ENCODE data around the gene KRT79. TPM values are rescaled to one million over a fixed set of nuclear protein-coding genes. Genes with fewer than 3 reads are reported as not detected.

KRT79 gene
- total and polyA plus RNA-seq, 9 of the 15 experiments (the other 6 are each of a cell fraction or from before 2014, with no cell fraction given): 0.03 to 2.3 (median 0.23) TPM; not detected in 2

- Histone ChIP-seq H3K27me3 (ENCODE audit: control insufficient read depth in 2 of 2, insufficient read depth in 2 of 2, low read length in 2 of 2) (peaks cover 20 to 67% of the 10 kb centered on the region in 2 experiments; a peak in 4 of 5 replicates), H3K4me1 (replicated peaks in 1 of 2; ENCODE audit: control insufficient read depth in 2 of 2, insufficient read depth in 2 of 2, low read length in 2 of 2) (no peaks in the 10 kb centered on the region), H3K9ac (ENCODE audit: insufficient read depth in 1 of 2, low read depth in 2 of 2, low read length in 2 of 2) (no peak within 1 kb of the TSS), H3K9me3 (replicated peaks; ENCODE audit: control insufficient read depth, insufficient read depth, low read depth, low read length) (no peaks in the 10 kb centered on the region), H4K20me1 (replicated peaks; ENCODE audit: control insufficient read depth, insufficient read depth, low read length) (peaks cover 6% of the 10 kb centered on the region; the same call in 1 of the 2 replicates), H3K4me2 (ENCODE audit: insufficient read depth, low read length) (no peak within 1 kb of the TSS), H3K4me3 (no peak within 1 kb of the TSS), H3K36me3 (ENCODE audit: control insufficient read depth, insufficient read depth, low read length) (no peaks in the 10 kb centered on the region), H3K9me1 (ENCODE audit: control insufficient read depth, insufficient read depth, low read length) (no peaks in the 10 kb centered on the region), H3K79me2 (ENCODE audit: control insufficient read depth, insufficient read depth, low read length) (no peaks in the 10 kb centered on the region), H3K27ac (ENCODE audit: extremely low read depth, low read depth, low read length) (no peak within 1 kb of the TSS), H2AFZ (ENCODE audit: low read depth, low read length) (no peak within 1 kb of the TSS)
- FAIRE-seq (no peak), DNase-seq (ENCODE audit: extremely low read depth in 1 of 4, low spot score in 3 of 4) (no peak), ATAC-seq (no peak)
- POLR2A ChIA-PET: interaction anchor here (0.6 kb wide), 1 partner anchor 537 kb away, joined by 3 read pairs; no protein-coding TSS in a partner anchor
- in situ Hi-C loops (cut with MboI) (no loop called here), intact Hi-C loops (cut with micrococcal nuclease) (no loop called here)
- TF ChIP-seq POLR3A (IDR thresholded peaks at IDR 0.05; ENCODE audit: borderline replicate concordance, extremely low read depth, insufficient read depth, insufficient read length) (no peak), SMAD3 (CRISPR knock-in tag; conservative IDR thresholded peaks at IDR 0.05) (no peak), ZNF583 (CRISPR knock-in tag; IDR thresholded peaks at IDR 0.05) (no peak), CAMTA2 (CRISPR knock-in tag; conservative IDR thresholded peaks at IDR 0.05) (no peak), AFF4 (CRISPR knock-in tag; IDR thresholded peaks at IDR 0.05) (no peak), ZNF239 (CRISPR knock-in tag; IDR thresholded peaks at IDR 0.05) (no peak), ILK (tag; IDR thresholded peaks at IDR 0.05; ENCODE audit: borderline replicate concordance, low read depth) (no peak), ZNF785 (CRISPR knock-in tag; IDR thresholded peaks at IDR 0.05) (no peak), KAT2B (IDR thresholded peaks at IDR 0.05; ENCODE audit: low read depth, low read length) (no peak), ELF2 (CRISPR knock-in tag; IDR thresholded peaks at IDR 0.05) (no peak)
- TF ChIP-seq, protein P1, sequence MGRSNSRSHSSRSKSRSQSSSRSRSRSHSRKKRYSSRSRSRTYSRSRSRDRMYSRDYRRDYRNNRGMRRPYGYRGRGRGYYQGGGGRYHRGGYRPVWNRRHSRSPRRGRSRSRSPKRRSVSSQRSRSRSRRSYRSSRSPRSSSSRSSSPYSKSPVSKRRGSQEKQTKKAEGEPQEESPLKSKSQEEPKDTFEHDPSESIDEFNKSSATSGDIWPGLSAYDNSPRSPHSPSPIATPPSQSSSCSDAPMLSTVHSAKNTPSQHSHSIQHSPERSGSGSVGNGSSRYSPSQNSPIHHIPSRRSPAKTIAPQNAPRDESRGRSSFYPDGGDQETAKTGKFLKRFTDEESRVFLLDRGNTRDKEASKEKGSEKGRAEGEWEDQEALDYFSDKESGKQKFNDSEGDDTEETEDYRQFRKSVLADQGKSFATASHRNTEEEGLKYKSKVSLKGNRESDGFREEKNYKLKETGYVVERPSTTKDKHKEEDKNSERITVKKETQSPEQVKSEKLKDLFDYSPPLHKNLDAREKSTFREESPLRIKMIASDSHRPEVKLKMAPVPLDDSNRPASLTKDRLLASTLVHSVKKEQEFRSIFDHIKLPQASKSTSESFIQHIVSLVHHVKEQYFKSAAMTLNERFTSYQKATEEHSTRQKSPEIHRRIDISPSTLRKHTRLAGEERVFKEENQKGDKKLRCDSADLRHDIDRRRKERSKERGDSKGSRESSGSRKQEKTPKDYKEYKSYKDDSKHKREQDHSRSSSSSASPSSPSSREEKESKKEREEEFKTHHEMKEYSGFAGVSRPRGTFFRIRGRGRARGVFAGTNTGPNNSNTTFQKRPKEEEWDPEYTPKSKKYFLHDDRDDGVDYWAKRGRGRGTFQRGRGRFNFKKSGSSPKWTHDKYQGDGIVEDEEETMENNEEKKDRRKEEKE (IDR thresholded peaks at IDR 0.05; ENCODE audit: borderline replicate concordance in 1 of 2, control insufficient read depth in 1 of 2, low read depth in 2 of 2, low read length in 1 of 2): no peak
- CTCF ChIA-PET (ENCODE audit: low intra/inter-chr PET ratio): no interaction called here
- WGBS (ENCODE audit: insufficient coverage, low coverage, missing lambda C conversion rate): 6% methylated on average over 14 of the region's 16 CpGs
- BruUV-seq (replicated peaks): no TSS peak
Observed at GRCh38 chr12:52848661-52849255, 14.6 kb upstream of the KRT79 start, which contains the start of gene KRT78. TSS of gene KRT78 (minus strand) at chr12:52848994. CDS start at chr12:52848930, 64 bp downstream.

Data from K562 (cell line).